Suppressor macrophage (primary cell): ENCODE data around the gene SDK1.
"Not testable (repeated sequence)": the region's sequence is repeated elsewhere in the genome, so short reads cannot be mapped to it uniquely, and the experiment has no call there.

Experiments used
- DNase-seq, 4 experiments: peaks; one replicate each; pipeline ENCODE4 v3.0.0-alpha.2; 2020 to 2022

Gene SDK1

DNA sequence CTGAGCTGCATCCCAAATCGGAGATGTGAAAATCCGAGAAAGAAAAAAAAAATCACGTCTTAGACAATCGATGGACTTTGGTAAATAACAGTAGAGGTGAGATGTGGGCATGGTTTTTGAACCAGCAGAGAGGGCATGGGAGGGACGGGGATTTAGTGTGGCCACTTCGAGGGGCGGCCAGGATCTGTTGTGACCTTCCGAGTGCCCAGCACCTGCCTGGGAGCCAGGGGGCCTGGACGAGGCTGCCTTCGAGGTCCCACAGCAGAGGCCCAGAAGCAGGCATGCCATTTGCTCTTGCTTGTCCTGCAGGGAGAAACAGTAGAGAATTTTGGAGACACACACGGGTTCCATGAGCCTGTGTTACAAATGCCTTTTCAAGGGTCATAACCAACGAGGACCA lies 911.3 kb downstream of the SDK1 start:
- no peak for DNase-seq

DNA sequence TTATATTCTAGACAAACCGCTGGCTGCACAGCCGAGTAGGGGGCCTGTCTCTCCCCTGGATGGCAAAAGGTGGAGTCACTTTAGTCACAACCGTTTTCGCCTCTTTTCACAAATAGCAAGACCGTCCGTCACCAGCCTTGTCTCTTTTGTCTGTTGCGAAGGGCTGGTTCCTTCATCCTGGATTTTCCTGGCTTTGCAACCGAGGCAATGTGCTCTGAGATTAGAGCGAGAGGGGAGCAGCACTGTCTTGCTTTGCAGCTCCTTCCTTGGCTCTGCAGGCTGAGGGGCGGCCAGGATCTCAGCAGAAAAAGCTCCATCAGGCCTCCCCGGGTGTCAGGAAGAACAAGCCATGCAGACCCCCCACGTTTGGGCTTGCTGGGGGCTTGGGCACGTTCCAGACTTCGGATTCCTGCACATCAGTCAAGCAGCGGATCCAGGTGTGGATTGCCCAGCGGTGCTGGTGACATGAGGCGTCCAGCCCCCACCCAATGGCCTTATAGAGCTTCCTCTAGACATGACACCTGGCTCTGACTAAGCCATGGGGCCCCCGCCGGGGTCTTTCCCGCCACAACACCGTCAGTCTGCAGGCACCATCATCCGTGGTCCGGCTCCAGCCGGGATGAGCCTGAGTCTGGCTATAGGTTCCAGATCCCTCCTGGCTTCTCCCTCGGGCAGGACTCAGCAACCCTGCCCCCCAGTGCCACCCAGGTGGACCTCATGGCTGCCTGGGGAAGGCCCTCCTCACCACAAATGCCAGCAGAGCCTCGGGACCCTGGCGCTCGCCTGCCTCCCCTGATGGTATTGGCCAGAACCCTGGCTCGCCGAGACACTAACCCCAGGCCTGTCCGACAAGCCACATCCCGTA lies 913.5 kb downstream of the SDK1 start:
- DNase-seq = no peak

DNA sequence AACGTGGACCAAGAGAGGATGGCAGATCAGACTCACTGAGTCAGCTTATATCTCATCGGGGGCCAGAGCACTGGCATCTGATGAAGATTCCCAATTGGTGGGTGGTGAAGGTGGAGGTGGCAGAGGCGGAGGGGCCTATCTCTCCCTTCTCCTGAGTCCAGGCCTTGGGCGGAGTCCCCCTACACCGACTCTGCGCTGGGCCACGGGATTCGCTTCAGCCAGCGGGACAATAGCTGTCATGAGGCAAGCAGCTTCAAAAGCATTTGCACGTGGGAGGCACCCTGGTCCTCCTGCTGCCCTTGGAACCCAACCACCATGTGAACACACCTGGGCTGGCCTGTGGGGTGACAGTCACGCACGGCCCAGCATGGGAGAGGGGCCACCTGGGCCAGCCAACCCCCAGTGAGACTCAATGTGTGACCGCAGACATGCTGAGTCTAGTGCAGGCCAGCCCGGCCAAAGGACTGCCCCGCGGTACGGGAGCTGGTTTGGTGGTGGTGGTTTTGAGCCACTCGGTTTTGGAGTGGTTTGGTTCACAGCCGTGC lies 914.2 kb downstream of the SDK1 start:
- no peak for DNase-seq

DNA sequence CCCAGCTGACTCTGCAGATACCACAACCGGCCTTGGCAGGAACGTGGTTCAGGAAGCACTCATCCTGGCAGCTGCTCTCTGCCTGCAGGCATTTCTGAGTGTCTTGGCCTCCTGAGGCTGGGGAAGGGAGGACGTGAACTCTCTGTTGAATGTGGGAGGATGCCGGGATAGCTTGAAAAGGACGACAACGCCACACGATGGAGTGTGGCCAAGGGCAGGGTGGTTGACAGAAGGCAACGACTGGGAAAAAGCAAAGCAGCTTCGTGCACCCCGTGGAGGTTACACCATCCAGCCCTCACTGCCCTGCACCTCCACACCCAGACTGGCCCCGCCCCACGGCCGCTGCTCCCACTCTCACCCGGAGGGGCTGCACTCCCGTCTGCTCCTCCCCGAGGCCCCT lies 915.0 kb downstream of the SDK1 start:
- no peak for DNase-seq

DNA sequence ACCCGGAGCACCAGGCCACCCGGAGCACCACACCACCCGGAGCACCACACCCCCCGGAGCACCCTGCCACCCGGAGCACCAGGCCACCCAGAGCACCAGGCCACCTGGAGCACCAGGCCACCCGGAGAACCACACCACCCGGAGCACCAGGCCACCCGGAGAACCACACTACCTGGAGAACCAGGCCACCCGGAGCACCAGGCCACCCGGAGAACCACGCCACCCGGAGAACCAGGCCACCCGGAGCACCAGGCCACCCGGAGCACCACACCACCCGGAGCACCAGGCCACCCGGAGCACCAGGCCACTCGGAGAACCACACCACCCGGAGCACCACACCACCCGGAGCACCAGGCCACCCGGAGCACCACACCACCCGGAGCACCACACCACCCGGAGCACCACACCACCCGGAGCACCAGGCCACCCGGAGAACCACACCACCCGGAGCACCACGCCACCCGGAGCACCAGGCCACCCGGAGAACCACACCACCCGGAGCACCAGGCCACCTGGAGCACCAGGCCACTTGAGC lies 916.1 kb downstream of the SDK1 start:
- DNase-seq = not testable (repeated sequence)

DNA sequence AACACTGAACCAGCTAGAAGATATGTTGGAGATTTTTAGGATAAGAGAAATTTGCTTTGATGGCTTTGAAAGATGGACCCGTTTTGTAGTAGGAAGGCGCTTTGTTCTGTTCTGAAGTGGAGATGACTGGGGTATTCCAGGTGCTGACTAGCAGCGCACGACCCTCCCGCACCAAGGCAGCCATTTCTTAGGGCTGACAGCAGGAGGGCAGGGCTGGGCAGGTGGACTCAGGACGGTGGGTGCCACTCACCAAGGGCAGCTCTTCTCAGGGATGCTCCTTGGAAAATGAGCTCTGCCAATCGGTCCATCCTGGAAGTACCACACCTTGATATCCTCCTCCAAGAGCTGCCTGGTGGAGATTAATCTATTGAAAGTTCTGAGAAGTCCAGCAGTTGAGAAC lies 917.4 kb downstream of the SDK1 start:
- DNase-seq = no peak

DNA sequence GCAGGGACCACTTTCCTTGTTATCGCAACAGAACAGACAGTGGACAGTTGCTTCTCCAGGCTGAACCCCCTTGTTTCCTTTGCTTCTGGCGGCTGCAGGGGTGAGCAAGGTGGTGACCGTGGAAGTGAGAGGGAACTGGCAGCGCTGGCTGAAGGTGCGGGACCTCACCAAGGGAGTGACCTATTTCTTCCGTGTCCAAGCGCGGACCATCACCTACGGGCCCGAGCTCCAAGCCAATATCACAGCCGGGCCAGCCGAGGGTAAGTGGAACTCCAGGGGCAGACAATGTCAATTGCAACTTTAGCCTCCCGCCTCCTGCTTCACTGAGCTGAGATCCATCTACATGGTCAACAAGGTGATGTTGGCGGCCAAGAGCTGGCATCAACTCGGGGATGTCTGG lies 919.0 kb downstream of the SDK1 start:
- no peak for DNase-seq

DNA sequence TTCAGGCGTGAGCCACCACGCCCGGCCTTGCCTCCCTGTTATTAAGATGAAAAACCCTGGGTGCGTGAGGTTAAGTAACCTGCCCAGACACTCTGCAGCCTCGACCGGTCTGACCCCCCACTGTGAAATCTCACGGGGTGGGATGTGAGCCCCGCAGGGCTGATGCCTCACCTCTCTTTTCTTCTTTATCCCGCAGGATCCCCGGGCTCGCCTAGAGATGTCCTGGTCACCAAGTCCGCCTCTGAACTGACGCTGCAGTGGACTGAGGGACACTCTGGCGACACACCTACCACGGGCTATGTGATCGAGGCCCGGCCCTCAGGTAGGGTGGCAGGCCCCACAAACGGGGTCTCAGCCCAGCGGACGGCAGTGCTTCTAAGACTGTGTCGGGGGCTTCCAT lies 920.0 kb downstream of the SDK1 start:
- DNase-seq = no peak

DNA sequence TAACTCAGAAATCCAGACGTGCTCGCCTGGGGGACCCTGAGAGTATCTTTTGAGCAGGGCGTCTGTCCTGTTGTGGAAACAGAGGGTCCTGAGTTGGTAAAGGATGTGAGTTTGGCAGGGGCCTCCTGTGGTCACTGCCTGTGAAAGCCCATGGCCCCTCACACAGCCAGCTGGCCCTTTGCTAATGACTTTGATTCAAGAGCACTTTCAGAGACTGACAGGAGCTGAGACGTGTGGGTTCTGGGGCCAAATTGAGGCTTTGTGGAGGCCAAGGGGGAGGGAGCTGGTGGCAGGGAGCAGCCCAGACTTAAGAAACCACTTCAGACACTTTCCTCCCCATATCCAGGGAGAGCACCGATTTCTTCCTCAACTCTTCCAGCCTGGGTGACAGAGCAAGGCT lies 921.6 kb downstream of the SDK1 start:
- DNase-seq = no peak

DNA sequence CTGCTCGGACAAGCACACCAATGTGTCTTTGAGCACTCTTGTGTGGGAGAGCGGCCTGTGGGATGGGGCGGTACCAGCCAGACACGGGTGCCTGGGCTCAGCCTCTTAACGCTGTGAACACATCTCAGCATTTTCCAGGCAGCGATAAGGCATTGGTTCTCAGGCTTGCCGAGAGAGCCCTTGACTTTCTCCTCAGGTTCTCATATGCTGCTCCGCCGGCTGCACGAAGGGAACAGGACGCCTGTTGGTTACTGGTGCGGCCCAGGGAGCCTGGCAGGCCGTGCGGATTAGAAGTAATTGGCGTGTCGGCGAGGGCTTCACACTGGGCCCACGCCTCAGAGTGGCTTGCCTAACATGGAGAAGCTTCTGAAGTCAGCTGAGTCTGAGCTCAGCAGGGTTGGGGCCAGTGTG lies 924.3 kb downstream of the SDK1 start:
- DNase-seq = no peak

DNA sequence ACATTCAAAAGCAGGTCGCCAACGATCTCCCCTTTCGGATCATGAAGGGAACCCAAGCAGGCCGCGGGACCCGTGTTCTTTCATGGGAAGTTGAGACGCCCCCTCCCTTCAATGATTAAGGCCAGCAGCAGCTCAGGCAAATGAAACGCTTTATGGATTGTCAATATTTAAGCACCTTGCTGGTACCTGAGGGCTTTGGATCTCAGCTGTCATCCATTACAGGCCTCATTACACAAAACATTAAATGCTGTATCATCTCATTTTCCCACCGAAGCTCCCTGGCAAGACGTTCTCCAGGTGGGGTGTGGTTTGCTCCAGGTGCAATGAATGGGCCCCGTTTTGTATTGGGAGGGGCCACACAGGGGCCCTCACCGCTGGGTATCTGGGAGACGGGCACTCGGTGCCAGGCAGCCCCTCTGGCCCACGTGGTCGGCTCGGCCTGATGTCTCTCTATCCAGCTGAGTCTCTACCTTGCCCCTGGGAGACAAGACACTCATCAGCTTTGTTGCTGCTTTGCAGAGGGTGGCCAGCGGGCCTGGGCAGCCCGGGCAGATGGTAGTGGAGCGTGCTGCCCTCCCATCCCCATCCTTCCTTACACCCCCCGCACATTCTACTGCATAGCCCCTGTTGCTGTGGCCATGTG lies 925.0 kb downstream of the SDK1 start:
- DNase-seq = no peak

DNA sequence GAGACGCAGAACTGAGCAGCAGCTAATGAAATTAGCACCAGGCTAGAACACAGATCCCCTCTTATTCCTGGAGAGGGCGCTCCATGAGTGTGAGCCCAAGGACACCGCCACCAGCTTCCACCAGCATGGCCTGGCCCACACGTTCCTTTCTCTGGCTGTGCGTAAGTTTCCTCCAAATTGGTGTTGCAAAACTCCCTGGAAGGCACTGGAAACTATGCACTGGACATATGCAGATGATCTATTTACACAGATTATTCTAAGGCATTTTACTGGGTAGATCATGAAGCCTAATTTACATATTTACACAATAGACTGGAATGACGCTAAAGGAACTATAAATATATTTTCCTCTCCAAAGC lies 925.5 kb downstream of the SDK1 start:
- no peak for DNase-seq

DNA sequence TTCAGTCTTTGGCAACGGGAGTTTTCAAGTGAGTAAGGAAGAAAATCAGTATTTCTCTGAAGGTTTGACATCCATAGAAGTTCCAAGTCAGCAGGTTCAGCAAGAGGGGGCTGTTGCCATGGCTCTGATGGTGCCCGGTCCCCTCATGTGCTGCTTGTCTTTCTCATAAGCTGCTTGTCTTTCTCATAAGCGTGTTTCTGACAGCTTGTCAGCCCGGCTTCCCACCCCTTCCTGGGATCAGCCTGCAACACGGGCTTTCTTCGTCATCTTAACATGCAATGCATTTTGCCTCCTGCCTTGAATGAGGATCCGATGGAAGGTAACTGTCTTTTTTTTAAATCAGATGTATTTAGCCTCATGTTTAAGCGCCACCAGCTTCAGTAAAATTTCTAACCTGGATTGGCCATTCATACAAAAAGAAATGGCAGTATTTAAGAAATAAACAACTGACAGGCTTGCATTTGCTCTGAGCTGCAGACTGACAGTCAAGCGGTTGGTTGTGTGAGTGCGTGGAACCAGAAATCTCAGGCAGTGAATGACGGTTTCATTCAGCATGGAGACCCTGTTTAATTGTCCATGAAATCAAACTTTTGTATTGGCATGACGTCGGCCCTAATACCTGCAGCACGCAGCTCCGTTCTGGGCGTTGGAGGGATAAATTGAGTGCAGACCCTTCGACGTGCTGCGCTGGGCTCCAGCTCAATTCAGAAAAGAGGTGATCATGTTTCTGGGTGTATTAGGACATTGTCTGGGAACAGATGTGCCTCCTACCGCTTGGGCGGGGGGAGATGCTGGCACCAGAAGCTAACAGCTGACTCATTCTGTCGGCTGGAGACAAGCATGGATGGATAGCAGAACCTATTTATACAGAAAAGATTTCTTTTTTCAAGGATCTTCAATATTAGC lies 926.3 kb downstream of the SDK1 start:
- no peak for DNase-seq

DNA sequence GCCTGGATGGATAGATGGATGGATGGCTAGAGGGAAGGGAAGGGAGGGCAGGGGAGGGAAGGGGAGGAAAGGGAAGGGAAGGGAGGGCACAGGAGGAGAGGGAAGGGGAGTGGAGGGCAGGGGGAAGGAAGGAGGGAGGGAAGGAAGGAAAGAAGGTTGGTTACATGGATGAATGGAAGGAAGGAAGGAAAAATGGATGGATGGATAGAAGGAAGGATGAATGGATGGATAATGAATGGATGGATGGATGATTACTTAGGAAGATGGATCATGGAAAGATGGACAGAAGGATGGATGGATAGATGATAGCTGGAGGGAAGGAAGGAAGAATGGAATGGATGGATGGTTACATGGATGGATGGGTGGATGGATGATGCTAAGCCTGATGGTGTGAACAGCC lies 929.3 kb downstream of the SDK1 start:
- no peak for DNase-seq

DNA sequence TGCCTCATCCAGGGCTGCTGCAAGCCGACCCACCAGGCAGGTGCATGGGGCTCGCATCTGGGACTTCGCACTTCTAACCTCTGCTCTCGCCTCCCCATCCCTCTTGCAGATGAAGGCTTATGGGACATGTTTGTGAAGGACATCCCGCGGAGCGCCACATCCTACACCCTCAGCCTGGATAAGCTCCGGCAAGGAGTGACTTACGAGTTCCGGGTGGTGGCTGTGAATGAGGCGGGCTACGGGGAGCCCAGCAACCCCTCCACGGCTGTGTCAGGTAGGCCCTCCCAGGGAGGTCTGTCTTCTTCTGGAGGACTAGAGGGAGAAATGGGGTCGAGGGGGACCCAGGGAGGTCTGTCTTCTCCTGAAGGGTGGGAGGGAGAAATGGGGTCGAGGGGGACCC lies 932.1 kb downstream of the SDK1 start:
- DNase-seq = no peak

DNA sequence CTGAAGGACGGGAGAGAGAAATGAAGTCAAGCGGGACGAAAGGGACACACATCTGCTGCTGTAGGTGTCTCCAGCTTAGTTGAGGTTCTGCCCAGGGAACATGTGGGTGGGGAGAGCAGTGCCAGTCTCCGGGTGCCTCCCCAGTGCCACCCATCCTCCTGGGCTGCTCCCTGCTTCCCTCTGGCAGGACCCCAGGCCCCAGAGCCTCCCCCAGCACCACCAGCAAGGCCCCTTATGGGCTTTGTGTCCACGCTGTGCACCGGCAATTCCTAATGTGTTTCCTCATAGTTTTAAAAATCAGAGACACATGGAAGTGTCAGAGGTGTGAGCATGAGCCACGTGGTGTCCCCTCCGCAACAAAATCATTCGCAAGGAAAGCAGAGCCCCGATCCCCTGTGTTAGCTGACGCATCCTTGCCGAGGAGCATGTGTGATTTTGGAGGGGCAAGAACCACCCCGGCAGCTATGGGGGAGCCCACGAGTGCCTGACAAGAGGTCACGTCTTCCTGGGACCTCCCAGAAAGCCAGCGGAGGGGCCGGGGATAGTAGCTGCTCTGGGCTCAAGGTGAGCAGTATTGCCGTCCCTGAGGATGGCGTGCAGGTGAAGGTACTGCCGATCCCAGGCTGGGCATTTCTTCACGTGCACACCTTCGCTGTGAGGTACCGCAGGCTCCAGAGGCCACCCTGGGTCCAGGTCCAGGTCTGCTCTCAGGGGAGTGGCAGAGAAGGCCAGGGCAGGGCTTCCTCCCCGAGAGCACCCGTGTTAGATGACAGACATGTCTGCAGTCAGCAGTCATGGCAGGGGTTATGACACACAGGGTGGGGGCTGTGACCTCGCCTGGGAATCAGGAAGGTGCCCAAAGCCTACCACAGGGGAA lies 932.8 kb downstream of the SDK1 start:
- DNase-seq = no peak

DNA sequence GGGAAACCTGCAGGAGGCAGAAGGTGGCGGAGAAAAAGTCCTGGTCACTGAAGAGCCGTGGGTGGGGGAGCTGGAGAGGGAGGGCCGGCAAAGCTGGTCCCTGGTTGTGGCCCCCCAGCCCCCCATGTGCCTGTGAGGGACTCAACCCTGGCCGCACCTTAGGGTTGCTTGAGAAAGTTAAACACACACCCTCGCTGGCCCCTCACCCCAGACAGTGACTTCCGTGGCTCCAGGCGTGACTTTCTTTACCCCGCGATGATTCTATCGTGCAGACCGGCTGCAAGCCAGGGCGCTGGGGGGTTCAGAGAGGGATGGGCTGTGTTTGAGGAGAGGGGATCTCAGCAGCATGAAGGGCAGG lies 933.4 kb downstream of the SDK1 start:
- no peak for DNase-seq

DNA sequence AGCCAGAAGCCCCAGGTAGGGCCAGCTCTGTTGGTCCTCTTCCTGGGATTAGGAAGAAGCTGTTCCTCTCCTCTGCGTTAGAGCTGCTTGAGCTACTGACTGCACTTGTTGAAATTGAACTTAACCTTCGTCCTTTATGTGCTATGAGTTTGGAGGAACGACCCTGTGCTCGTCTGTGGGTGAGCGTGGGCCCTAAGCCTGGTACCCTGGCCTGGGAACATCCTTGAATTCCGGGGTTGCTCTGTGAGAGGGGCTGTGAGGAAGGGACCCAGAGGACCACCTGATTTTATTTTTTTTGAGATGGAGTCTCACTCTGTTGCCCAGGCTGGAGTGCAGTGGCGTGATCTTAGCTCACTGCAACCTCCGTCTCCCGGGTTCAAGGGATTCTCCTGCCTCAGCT lies 933.8 kb downstream of the SDK1 start:
- DNase-seq = no peak

DNA sequence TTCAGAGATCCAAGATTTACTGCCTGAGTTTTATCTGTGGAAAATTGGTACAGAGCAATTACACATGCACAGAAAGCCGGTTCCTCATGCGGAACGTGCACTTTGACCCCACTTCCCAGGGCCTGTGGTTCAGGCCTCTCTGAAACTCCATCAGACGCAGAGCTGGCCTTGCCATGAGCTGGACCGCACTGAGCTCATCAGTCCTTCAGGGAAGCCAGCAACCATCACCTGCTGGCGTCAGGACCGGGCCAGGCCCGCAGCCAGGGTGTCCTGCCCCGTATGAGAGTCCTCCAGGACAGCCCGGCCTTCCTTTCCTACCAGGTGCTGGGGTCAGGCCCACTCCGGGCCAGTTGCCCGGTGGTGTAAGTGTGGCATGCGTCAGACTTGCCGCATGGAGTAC lies 934.5 kb downstream of the SDK1 start:
- no peak for DNase-seq

DNA sequence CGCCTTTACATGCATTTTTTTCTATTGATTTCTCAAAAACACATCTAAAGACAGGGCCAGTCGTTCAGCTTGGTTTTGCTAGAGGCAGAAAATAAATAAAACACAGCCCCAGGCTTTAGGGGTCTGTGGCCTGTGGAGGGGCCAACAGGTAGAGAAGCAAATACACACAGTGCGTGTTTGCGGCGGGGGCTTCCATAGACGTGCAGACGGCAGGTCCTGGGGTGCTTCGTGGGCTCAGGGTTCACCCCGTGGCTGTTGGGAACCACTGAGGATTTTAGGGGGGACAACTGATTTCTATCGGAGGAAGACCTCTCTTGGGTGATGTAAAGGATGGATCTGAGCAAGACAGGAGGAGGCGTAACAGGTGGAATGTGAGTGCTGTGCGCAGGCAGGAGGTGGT lies 935.3 kb downstream of the SDK1 start:
- DNase-seq = no peak

DNA sequence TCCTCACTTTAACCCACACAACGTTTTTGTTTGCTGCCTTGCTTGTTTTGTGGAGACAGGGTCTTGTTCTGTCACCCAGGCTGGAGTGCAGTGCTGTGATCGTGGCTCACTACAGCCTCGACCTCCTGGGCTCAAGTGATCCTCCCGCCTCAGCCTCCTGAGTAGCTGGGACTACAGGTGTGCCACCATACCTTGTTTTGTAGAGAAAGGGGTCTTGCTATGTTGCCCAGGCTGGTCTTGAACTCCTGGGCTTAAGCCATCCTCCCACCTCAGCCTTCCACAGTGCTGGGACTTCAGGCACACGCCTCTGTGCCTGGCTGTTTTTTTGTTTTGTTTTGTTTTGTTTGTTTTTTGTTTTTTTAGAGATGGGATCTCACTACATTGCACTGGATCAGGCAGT lies 935.8 kb downstream of the SDK1 start:
- DNase-seq = not testable (repeated sequence)
